Measurements from ENCODE around the gene SATB2.

Gene SATB2

DNA sequence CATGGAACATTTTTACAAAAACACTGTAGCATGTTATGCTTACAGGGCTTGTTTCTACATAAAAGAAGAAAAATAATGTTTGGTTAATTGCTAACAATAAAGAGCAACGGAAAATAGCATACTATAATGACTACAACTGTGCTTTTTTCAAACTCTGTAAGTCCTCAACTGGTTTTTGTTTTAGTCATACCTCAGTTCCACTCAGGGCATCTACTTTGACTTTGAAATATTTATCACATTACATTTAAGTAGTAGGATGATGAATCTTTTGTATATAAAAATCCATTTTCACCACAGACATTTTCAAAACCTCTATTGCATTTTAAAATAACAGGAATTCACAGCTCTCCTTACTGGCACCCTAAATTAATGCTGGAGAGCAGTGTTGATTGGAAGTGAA is 8.3 kb downstream of the SATB2 start:
- DNase-seq: no peak

DNA sequence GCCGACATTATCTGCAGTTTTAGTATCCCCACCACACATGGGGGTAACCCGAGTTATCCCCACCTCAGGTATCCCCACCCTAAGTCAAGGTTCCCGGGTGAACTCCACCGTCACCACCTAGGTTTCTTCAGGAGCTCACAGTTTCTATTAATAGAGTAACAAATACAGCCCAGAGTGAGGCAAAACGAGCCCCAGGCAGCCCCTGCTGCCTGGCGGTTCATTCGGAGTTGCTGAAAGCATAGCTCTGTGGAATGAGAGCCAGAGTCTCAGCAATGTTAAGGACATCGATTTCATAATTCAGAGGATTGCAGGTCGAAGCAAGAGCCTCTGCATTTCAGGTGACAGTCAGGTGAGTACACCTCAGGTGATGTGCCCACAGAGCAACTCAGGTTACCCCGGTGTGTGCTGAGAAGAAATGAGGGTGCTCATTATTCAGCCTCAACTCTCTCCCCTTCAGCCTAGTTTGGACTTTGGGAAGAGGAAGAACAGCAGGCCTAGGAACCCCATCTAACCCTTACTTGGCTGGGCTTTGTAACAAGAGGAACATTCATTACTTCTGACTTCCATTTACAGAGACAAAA is 10.7 kb downstream of the SATB2 start:
- no peak for DNase-seq

DNA sequence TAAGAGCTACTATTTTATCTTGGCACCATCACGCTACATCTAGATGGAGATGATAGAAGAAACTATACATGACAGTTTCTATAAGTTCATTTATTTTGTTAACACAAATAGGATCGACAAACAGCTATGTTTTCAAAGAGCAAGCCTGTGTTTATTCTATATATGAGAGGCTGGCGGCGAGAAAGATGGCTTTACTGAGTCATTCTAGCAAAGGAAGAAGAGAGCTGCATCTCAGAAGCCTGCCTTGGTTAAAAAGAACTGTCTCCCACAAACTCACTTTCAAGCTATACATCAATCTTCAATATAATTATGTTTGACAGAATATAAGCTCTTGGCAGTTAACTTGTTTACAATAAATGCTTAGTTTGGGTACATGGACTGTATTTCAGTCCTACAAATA is 13.0 kb downstream of the SATB2 start:
- no peak for DNase-seq

DNA sequence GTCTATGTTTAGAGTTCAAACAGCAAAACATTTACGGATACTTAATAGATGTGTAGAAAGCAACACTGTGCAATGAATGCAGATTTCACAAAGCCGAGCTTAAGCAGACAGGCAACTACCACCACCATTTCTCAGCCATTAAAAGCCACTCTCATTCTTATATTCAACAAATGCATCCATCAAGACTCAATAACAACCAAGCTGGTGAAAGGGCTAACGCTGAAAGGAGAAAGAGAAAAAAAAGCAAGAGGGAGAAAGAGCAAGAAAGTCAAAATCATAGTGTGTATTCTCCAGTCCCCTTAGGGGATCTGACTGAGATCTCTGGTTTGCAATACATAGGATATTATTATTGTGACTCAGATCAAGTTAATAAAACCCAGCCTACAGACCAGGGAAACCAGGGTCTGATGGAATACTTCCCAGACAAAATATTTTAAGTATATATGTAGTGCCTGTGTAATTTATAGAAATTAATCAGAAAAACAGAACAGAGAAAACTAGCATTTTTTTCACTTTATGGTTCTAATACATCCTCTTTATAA is 14.1 kb downstream of the SATB2 start:
- no peak for DNase-seq

DNA sequence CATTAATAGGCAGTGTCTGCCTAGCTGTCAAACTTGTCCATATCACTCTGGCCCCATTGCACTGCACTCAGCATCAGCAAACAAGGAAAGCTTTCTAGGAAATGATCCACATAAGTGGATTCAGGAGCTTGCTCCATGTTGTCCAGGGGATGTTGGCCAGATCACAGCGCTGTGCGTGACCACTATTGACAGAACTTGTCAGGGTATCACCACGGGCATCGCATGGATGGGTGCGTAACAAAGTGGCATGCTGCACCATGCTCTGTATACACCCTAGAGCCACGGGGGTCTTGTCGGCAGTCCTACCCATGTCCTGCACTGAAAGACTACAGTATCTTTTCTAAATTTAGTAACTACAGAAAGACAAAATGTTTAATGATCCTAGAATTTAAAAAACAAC is 15.6 kb downstream of the SATB2 start:
- no peak for DNase-seq

DNA sequence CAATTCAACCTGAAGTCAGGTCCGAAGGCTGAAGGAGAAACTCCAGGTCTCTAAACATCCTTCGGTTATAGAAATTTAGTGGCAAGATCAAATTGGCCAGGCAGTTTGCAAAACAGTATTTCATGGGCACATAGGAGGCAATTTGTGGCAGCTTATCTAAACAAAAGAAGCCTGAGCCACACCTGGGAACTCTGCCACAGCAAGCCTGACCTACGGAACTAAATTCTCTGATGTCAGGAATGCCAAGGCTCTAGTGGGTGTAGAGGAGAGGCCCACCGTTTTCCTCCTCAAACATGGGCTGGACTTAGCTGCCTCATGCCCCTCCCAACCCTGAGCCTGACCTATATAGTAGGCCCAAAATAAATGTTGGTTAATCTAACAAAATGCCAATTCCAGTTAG is 16.0 kb downstream of the SATB2 start:
- no peak for DNase-seq

DNA sequence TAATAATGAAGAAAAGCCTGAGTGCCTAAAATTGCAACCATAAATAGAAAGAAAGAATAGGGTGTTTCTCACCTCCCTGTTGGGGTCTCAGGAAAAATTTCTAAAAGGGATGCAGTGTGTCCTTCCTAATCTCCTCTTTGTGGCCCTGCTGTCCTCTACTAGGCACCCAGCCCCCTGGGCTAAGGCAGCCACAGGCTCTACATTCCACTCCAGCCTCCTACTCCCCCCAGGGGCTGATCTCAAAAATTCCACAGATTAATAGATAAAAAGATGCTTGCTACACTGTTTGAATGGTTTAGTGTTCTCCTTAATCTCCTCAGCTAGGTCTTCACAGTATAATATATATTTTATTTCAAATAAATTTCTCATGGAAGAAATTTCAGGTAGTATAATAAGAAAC is 17.6 kb downstream of the SATB2 start:
- DNase-seq: no peak

DNA sequence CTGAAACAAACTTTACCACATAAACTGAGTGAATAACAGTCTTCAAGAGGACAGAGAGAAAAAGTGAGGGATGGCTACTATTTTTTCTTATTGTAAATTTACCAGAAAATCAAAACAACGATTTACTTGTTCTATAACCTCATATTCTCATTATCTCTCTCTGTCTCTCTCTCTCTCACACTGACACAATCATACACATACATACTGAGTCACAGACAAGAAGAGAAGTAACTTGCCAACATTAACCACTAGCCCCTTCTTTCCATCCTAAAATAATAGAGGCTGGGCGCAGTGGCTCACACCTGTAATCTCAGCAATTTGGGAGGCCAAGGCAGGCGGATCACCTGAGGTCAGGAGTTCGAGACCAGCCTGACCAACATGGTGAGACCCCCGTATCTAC is 18.2 kb downstream of the SATB2 start:
- no peak for DNase-seq

DNA sequence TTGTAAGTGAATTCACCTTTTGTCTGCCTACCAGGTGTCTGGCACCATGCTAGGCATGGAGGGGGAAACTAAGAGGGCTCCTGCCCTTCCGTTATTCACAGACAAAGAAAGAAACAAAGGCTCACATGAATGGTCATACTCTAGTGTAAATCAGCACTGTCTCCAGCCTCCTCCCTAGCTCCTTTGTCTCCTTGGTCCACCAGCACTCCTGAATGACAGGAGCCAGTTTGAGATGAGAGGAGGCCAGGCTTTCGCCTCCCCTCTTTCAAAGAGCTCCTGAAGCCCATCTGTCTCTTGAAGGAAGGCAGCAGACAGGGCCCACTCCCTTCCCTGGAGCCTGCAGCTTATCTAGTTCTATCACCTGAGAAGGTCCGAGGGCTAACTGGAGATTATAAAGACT is 18.7 kb downstream of the SATB2 start:
- no peak for DNase-seq

DNA sequence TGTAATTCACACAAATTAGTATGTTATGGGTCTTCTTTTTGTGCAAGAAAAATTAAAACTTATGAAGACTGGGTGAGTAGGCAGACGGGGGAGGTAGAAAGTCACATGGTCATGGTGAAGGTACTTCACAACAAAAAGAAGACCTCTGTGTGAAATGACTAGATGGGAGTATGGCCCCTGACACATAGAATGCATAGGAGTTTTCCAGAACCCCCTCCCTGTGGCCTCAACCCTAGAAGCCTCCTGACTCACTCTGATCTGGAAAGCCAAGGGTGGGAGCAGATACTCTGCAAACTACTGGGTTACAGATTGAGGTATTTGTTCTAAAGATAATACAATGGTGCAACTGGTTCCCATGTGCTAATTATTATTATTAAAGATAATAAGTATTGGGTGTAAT is 23.2 kb downstream of the SATB2 start:
- DNase-seq: no peak

DNA sequence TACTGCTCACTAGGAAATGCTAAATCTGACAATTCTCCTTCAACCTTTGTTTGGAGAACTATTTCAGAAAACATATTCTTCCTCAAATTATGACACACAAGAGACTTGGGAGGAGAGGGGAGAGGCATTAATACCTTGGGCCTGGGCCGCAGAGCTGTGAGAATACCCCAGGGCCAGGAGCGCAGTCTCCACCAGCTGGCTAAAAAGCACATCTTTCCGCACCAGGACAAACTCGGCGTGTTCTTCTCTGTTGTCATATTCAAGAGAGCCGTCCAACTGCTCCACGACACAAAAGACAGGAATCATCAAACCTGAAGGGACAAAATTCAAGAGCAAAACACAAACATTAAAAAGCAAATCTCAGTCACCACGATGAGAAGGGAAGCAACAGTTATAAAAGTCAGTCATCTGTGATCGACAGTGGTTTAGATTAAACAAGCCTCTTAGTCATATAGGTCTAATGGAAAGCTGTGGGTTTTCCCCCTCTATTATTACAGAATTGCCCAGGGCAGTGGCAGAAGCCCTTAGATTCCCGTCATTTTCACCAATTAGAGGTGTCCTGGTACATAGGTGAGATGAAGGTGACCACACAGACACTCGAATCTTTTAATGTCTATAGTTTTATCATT is 24.4 kb downstream of the SATB2 start:
- DNase-seq: no peak

DNA sequence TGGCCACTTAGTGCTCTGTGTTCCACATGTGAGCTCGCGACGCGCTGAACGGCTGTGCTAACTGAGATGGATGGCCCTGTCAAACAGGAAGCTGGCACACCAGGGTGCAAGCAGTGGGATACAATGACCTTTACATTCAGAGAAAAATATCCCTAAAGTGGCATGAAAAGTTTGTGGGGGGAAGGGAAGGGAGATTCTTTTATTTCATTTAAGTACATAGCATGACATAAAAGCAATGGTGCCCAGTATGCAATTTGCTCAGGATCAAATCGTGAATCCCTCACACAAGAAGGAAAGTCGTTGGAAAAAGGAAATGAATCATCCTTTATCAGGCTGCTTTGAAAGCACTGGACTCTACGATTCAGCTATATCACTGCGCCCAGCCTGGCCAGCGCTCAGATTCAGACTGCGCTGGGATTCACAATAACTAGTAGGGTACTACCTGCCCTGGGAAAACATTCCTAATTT is 26.0 kb downstream of the SATB2 start:
- DNase-seq: no peak

DNA sequence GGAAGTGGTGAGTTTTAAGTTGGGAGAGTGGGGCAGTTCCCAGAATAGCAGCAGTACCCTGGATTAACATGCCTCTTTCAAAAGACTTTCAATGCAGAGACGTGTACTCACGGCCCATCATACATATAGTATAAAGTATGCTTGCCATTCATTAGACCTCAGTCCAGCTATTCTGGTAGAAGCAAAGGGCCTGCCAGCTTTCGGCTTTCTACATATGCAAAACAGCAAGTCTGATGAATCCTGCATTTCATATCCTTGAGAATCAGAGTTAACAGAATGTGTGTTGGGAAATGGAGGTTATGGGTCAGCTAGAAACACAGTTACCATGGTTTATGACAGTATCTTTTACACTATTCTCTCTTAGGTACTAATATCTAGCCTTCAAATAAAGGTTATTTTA is 27.5 kb downstream of the SATB2 start:
- DNase-seq: no peak

DNA sequence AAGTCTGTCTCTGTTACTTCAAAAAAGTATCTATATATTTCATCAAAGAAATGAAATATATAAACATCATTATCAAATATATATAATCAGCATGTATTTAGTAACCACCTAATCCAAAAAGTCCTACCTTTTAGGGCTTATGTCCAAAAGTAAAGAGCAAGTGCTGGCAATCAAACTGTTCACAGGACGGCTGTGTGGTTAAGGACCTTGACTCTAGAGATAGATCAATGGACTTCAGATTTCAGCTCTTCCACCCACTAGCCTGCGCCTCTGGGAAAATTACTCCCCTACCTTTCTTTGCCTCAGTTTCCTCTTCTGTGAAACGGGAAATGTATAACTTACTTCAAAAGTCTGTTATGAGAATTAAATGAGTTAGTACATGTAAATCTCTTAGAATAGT is 29.4 kb downstream of the SATB2 start:
- DNase-seq: no peak

DNA sequence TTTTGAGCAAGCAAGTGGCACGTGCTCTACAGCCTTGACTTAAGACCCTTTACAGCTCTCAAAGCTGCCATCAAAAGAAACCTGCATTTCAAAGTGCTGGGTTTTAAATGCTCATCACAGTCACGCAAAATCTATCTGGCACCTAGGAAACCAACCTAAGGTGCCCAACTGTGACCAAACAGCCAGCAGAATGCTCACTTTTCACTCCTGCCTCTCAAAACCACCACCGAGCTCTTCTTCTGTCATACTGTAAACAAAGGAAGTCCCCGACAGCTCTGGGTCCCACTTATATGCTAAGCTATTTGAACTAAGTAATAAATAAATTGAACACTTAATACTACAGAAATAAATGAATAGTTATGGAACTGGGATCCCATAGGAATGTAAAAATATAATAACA is 33.6 kb downstream of the SATB2 start:
- no peak for DNase-seq

DNA sequence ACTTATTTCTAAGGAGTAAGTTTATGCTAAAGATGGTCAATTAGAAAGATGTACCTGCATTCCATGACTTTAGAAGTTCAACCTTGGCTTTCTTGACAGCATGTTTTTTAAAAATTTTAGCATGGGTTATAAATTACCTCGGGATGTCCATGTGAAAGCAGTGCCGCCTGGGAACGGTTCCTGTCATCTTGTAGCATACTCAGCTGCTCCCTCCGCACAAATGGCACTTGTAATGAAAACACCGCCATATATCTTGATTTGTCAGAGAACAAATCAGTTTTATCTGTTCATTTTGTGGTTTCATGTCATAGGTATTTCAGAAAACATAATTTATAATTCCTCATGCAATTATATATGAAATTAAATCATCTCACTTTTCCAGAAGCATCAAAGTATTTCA is 38.3 kb downstream of the SATB2 start:
- no peak for DNase-seq

DNA sequence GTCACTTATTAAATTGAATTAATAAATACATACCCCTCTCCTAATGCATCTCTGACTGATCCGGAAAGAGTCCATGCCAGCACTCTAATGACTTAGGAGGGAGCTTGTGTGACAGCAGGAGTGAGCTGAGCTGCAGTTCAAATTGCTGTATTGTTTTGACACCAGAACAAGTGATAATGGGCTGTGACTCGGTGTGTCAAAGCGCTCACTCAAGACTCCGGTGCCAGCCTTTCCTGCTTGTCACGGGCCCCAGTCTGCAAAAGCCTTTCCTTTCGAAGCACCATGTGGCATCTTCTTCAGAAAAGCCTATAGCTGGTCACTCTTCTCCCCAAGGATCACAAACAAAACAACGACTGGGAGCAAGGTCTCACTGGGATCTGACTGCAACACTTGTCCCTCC is 43.3 kb downstream of the SATB2 start:
- DNase-seq: no peak

DNA sequence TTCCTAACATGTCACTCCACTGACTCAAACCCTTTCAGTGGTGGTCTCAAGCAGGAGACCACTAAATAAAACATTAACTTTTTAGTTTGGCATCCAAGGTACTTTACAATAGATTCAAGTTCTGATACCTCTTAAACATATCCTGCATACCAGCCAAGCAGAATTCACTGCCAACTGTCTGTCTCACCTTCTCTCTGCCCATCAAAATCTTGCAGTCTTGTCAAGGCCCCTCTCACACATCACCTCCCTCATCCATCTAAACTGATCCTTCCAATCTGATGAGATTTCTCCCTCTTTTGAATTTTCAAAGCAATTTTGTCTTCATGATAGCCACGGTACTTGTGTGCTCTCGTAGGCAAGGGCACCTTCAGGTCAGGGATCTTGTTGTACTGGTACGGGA is 43.7 kb downstream of the SATB2 start:
- DNase-seq: no peak

DNA sequence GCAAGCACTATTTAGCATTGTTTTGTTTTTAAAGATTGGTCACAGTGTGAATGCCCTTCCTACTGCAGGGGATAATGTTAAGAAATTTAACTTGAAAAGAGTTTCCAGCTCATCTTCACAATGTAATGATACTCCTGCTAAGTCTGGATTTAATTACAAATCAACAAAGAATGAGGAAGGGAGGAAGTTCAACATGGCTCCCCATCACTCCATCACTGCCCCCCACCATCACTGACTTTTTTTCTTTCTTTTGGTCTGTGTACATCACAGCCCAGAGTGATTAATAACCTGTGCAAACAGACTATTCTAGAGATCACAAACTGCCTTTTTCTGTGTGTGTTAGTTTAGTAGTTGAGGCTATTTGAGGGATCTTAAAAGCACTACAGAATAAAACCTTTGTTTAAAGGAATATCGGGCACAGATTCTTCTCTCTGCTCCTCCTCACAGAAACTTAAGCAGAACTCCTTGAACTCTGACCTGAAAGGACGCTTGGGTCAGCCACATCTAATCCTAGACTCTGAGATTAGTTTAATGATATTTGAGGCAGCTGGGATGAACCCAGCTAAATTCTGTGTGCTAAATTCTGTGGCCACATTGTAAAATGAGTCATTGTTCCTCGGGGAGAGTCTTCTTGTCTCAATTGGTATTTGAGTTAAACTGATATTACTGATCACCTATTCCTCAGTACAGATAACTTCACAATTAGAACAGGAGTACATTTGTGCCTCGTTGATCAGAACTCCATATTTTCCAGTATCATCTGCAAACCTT is 47.8 kb downstream of the SATB2 start:
- no peak for DNase-seq

DNA sequence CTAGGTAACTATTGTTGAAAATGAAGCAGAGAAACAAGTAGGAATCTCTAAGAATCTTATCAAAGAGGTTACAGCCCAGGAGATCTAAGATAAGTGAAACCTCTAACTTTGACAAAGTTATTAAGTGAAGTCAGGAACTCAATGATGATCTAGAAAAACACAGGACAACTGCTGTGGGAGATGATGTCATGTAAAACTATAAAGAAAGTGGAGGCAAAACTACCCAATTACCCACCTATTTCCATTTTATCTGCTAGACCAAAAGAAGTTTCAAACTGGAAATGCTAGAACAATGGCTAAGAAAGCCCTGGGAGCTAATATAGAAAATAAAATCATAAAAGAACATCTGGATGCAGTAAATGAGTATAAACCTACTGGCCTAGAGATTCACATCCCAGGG is 50.3 kb downstream of the SATB2 start:
- DNase-seq: no peak

DNA sequence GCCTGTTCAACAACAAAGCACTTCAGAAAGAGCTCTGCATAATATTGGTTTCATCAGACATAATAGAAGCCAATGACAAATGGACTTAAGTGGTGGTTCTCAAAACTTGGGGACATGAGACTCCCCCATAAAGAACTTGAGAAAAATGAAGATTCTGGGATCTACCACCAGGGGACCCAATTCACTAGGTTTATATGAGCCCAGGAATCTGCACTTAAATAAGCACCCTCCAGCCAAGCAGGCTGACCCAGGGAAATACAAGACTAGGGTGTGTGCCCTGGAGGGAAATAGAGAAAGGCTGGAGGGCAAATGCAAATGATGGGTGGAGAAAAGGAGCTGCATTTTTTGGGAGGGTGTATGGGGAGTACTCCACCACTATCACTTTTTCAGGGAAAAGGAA is 52.5 kb downstream of the SATB2 start:
- DNase-seq: no peak

DNA sequence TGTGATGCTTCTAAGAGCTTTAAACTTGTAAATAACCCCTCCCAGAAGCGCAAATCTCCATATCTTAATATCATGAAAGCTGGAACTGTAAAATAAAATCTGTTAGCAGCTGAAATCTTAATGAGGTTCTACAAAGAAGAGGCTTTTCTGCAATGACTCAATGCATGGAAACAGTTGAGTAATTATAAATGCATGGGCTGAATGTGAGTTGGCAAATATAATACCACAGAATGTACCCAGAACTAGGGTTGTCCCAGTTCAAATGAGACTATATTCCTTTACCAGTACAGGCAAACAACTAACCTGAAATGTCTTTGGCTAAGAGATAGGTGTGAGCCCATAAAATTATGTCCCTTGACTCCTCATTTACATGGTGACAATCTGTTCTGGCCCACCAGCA is 52.9 kb downstream of the SATB2 start:
- DNase-seq: no peak

DNA sequence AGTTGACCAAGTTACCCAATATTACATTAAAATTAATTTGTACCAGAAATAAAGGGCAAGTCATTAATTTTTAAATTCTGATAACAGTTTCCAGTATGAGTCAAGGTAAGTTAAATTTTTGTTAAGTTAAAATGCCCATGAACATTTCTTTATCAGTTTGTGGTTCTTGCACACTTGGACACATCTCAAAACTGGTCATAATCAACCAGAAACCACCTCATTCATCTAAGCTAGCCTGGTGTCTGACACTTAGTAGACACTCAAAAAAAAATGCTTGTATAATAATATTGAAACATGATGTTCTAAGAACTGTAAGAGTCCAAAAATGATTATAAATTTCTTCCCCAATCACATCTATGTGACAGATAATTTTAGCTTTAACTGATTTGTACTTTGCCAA is 62.4 kb downstream of the SATB2 start:
- DNase-seq: no peak

DNA sequence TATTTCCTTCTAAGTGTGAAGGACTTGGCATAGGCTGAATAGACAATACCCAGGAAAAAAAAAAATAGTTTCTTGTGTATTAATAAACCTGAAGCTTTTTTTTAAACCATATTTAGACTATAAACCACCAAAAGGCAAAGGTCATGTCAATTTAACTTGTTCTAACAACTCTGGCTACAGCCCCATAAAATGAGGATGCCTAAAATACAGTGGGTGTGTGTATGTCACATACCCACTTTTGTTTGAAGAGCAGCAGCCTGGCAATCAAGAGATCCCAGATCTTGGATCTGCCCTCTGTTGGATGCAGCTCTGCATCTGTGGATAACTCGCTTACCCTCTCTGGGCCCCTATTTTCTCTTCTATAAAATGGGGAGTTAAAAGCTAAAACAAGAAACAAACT is 65.4 kb downstream of the SATB2 start:
- no peak for DNase-seq

Measured in NCI-H1417 treated with DMSO at 0.1 percent for 48 hours (cell line).